Activated T-cell treated with anti-CD3 and anti-CD28 coated beads, Interleukin-2, amount 50 U/mL, for 4 hours (primary cell): ENCODE results near the gene CRYBG3. TPM values are rescaled to one million over a fixed set of nuclear protein-coding genes. Genes with fewer than 3 reads are reported as not detected.
A peak's percentile ranks its signal among the peaks of the same experiment; 100 is the strongest.
"Not testable (repeated sequence)": the region's sequence is repeated elsewhere in the genome, so short reads cannot be mapped to it uniquely, and the experiment has no call there.

Source experiments
- ATAC-seq, 2 donors: fragments of 200-7000 bp; cut with Tn5 transposase; one replicate each; pipeline ENCODE4 v1.10.0; 2021
- DNase-seq: peaks from one replicate; pipeline ENCODE4 v3.0.0-alpha.2; 2020
- H3K27me3 Mint-ChIP-seq: one replicate; pipeline ENCODE4 v1.8.0; 2021; ENCODE audit warnings: low read depth, mixed read lengths
- H3K36me3 Mint-ChIP-seq: one replicate; pipeline ENCODE4 v1.8.0; 2022; ENCODE audit warnings: mixed read lengths; ENCODE audit not compliant: insufficient read depth
- H3K4me1 Mint-ChIP-seq: one replicate; pipeline ENCODE4 v1.8.0; 2021; ENCODE audit warnings: low read depth, mixed read lengths
- H3K4me3 Mint-ChIP-seq: one replicate; pipeline ENCODE4 v1.8.0; 2021; ENCODE audit warnings: mild to moderate bottlenecking, moderate library complexity, mixed read lengths
- H3K9me3 Mint-ChIP-seq: one replicate; pipeline ENCODE4 v1.8.0; 2021; ENCODE audit warnings: mixed read lengths
- total RNA-seq, 3 donors: library from RNA; stranded (reverse); gene quantifications; one replicate each; pipeline ENCODE4 v1.2.1, GENCODE V29; 2021

Gene CRYBG3
- total RNA-seq, 3 donors from 2014 or later, result 1.4 to 2.9 (median 2.3) TPM

- Mint-ChIP-seq H3K9me3 (no peaks in the 10 kb centered on the region), H3K4me3 (peak overlapping the region; percentile 84), H3K27me3 (peaks cover 21% of the 10 kb centered on the region), H3K36me3 (no peaks in the 10 kb centered on the region), H3K4me1 (peaks cover 21% of the 10 kb centered on the region)
- ATAC-seq (no peak), DNase-seq (no peak)
Measured at GRCh38 chr3:97823046-97824004, 1.5 kb downstream of the CRYBG3 start.

GRCh38 chr3:97825101-97825500 is 3.3 kb downstream of the CRYBG3 start:
- ATAC-seq, result no peak
- Mint-ChIP-seq H3K36me3 (no peaks in the 10 kb centered on the region), H3K27me3 (peaks cover 14% of the 10 kb centered on the region), H3K9me3 (no peaks in the 10 kb centered on the region), H3K4me3 (no peak overlapping the region), H3K4me1 (peaks cover 21% of the 10 kb centered on the region)
- DNase-seq, result no peak

GRCh38 chr3:97827741-97828471 is 6.1 kb downstream of the CRYBG3 start:
- ATAC-seq, result no peak
- Mint-ChIP-seq H3K27me3 (peaks cover 5% of the 10 kb centered on the region), H3K36me3 (no peaks in the 10 kb centered on the region), H3K4me1 (peaks cover 7% of the 10 kb centered on the region), H3K9me3 (no peaks in the 10 kb centered on the region), H3K4me3 (no peak overlapping the region)
- DNase-seq, result no peak

- H3K36me3 Mint-ChIP-seq, result no peaks in the 10 kb centered on the region
- DNase-seq (no peak), ATAC-seq (no peak)
- no peaks in the 10 kb centered on the region for H3K27me3 Mint-ChIP-seq
- no peaks in the 10 kb centered on the region for H3K9me3 Mint-ChIP-seq
- H3K4me3 Mint-ChIP-seq, result no peak overlapping the region
- no peaks in the 10 kb centered on the region for H3K4me1 Mint-ChIP-seq
Measured at GRCh38 chr3:97829198-97829597, 7.4 kb downstream of the CRYBG3 start.

GRCh38 chr3:97830638-97831037 is 8.8 kb downstream of the CRYBG3 start:
- no peak for DNase-seq
- Mint-ChIP-seq H3K9me3 (no peaks in the 10 kb centered on the region), H3K36me3 (no peaks in the 10 kb centered on the region), H3K4me1 (no peaks in the 10 kb centered on the region), H3K27me3 (no peaks in the 10 kb centered on the region), H3K4me3 (no peak overlapping the region)
- no peak for ATAC-seq

- no peaks in the 10 kb centered on the region for H3K9me3 Mint-ChIP-seq
- H3K27me3 Mint-ChIP-seq, result no peaks in the 10 kb centered on the region
- no peaks in the 10 kb centered on the region for H3K36me3 Mint-ChIP-seq
- no peaks in the 10 kb centered on the region for H3K4me1 Mint-ChIP-seq
- no peak overlapping the region for H3K4me3 Mint-ChIP-seq
- no peak for DNase-seq
- ATAC-seq, result no peak
Measured at GRCh38 chr3:97831140-97831539, 9.3 kb downstream of the CRYBG3 start.

- H3K9me3 Mint-ChIP-seq, DNase-seq, H3K27me3 Mint-ChIP-seq, H3K4me1 Mint-ChIP-seq, H3K36me3 Mint-ChIP-seq, H3K4me3 Mint-ChIP-seq, ATAC-seq: not testable (repeated sequence)
Measured at GRCh38 chr3:97833184-97833583, 11.4 kb downstream of the CRYBG3 start.

GRCh38 chr3:97835761-97836160 is 13.9 kb downstream of the CRYBG3 start:
- no peaks in the 10 kb centered on the region for H3K9me3 Mint-ChIP-seq
- no peaks in the 10 kb centered on the region for H3K27me3 Mint-ChIP-seq
- H3K4me3 Mint-ChIP-seq, result no peak overlapping the region
- no peaks in the 10 kb centered on the region for H3K36me3 Mint-ChIP-seq
- DNase-seq, result no peak
- no peak for ATAC-seq
- H3K4me1 Mint-ChIP-seq, result no peaks in the 10 kb centered on the region

GRCh38 chr3:97838393-97838792 is 16.6 kb downstream of the CRYBG3 start:
- H3K27me3 Mint-ChIP-seq, result no peaks in the 10 kb centered on the region
- ATAC-seq (no peak), DNase-seq (no peak)
- no peaks in the 10 kb centered on the region for H3K36me3 Mint-ChIP-seq
- no peaks in the 10 kb centered on the region for H3K9me3 Mint-ChIP-seq
- H3K4me1 Mint-ChIP-seq, result no peaks in the 10 kb centered on the region
- no peak overlapping the region for H3K4me3 Mint-ChIP-seq

- H3K9me3 Mint-ChIP-seq, result no peaks in the 10 kb centered on the region
- ATAC-seq, result no peak
- peaks cover 3% of the 10 kb centered on the region for H3K36me3 Mint-ChIP-seq
- DNase-seq, result no peak
- no peaks in the 10 kb centered on the region for H3K4me1 Mint-ChIP-seq
- no peak overlapping the region for H3K4me3 Mint-ChIP-seq
- H3K27me3 Mint-ChIP-seq, result no peaks in the 10 kb centered on the region
Measured at GRCh38 chr3:97839944-97840343, 18.1 kb downstream of the CRYBG3 start.

GRCh38 chr3:97841304-97841703 is 19.5 kb downstream of the CRYBG3 start:
- Mint-ChIP-seq H3K36me3 (peaks cover 6% of the 10 kb centered on the region), H3K9me3 (no peaks in the 10 kb centered on the region), H3K27me3 (no peaks in the 10 kb centered on the region), H3K4me3 (no peak overlapping the region), H3K4me1 (no peaks in the 10 kb centered on the region)
- no peak for DNase-seq
- no peak for ATAC-seq

GRCh38 chr3:97841956-97842355 is 20.1 kb downstream of the CRYBG3 start:
- peaks cover 7% of the 10 kb centered on the region for H3K36me3 Mint-ChIP-seq
- ATAC-seq, result no peak
- H3K27me3 Mint-ChIP-seq, result no peaks in the 10 kb centered on the region
- H3K4me3 Mint-ChIP-seq, result no peak overlapping the region
- H3K9me3 Mint-ChIP-seq, result no peaks in the 10 kb centered on the region
- no peak for DNase-seq
- no peaks in the 10 kb centered on the region for H3K4me1 Mint-ChIP-seq

GRCh38 chr3:97848779-97849178 is 27.0 kb downstream of the CRYBG3 start:
- ATAC-seq (no peak), DNase-seq (no peak)
- Mint-ChIP-seq H3K9me3 (peaks cover 3% of the 10 kb centered on the region), H3K27me3 (no peaks in the 10 kb centered on the region), H3K4me3 (no peak overlapping the region), H3K36me3 (peaks cover 16% of the 10 kb centered on the region), H3K4me1 (no peaks in the 10 kb centered on the region)

GRCh38 chr3:97857401-97857800 is 35.6 kb downstream of the CRYBG3 start:
- ATAC-seq, result no peak
- Mint-ChIP-seq H3K9me3 (peaks cover 13% of the 10 kb centered on the region), H3K27me3 (no peaks in the 10 kb centered on the region), H3K4me1 (no peaks in the 10 kb centered on the region), H3K36me3 (peaks cover 4% of the 10 kb centered on the region), H3K4me3 (no peak overlapping the region)
- DNase-seq, result no peak

GRCh38 chr3:97860364-97860763 is 38.6 kb downstream of the CRYBG3 start:
- ATAC-seq, result no peak

More at GRCh38 chr3:97860364-97860763, 38.6 kb downstream of the CRYBG3 start:
- Mint-ChIP-seq H3K4me1 (no peaks in the 10 kb centered on the region), H3K27me3 (no peaks in the 10 kb centered on the region), H3K9me3 (no peaks in the 10 kb centered on the region), H3K4me3 (no peak overlapping the region), H3K36me3 (no peaks in the 10 kb centered on the region)
- DNase-seq, result no peak
